Measurements from ENCODE around the gene G0S2. TPM values are rescaled to one million over a fixed set of nuclear protein-coding genes. Genes with fewer than 3 reads are reported as not detected.
A peak's percentile ranks its signal among the peaks of the same experiment; 100 is the strongest.

The G0S2 gene
- total and polyA plus RNA-seq, 10 of the 15 experiments (the other 5 are each of a cell fraction or from before 2014, with no cell fraction given): 0.07 to 0.51 (median 0.23) TPM

- TF ChIP-seq TAF1 (IDR thresholded peaks at IDR 0.05; ENCODE audit: borderline replicate concordance, low read depth, low read length): no peak
- no peak for TF ChIP-seq POLR2A (IDR thresholded peaks at IDR 0.05; ENCODE audit: low read depth, low read length)
- no peak for TF ChIP-seq MXI1 (IDR thresholded peaks at IDR 0.05; ENCODE audit: low read depth, low read length)
These were observed 26.9 kb upstream of the G0S2 start (continued) for GRCh38 chr1:209648346-209648745.

DNA sequence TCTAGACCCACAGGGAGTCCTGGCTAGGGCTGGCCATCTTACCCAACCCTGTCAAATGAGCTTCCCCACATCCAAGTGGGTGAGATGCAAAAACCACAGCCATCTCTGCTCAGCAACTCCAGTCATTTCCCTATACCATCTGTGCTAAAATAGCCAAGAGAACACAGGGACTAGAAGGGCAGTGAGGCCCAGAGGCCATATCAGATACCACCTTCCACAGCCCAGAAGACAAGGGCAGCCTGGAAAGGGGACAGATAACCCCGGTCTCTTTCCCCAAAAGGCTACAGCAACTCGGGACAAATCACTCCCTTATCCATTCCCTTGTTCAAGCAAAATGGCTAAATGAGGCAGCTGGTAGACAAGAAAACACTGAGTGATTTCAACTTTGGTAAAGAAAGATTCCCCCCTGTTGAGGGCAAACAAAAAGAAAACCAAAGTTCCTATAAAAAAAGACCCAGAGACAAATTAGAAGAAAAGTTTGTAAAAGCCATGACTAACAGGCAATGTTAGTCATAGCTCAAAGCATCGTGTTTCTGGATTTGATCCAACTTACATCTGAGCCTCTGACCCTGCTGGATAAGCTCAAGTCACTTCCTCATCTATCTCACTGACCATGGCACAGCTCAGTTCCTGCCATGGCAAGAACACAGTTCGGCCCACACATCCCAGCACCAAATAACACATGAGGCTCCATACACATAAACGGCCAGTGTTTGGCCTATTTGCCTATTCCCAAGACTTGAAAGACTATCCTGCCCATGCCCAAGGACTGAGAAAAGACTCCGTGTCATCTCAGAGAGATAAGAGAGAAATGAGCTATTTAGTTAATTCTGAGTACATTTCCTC is 26.1 kb upstream of the G0S2 start:
- FAIRE-seq (peak; percentile 79), DNase-seq (ENCODE audit: low read depth, low spot score) (no peak), ATAC-seq (no peak)
- H4K20me1 ChIP-seq (ENCODE audit: control insufficient read depth, insufficient read depth): no peaks in the 10 kb centered on the region
- H3K27ac ChIP-seq (ENCODE audit: control insufficient read depth, insufficient read depth): no peak overlapping the region
- no TSS peak for BruUV-seq (replicated peaks)
- intact Hi-C loops (cut with micrococcal nuclease; ENCODE audit: unreplicated experiment): loop anchor here (5.0 kb wide), 1 partner anchor 38 kb away; no protein-coding TSS in a partner anchor
- in situ Hi-C loops (cut with MboI): no loop called here
- H3K79me2 ChIP-seq (ENCODE audit: control insufficient read depth, insufficient read depth, low read length): no peaks in the 10 kb centered on the region
- CTCF ChIA-PET: interaction anchor here (0.7 to 3.3 kb wide), 12 partner anchors 9 to 100 kb away, joined by 3 to 15 read pairs (median 4); partner anchors contain the start of gene G0S2
- H3K4me1 ChIP-seq (ENCODE audit: control insufficient read depth, insufficient read depth, low read length): peaks cover 20% of the 10 kb centered on the region
- H3K4me2 ChIP-seq (ENCODE audit: control insufficient read depth, insufficient read depth): no peak overlapping the region
- RAD21 ChIA-PET (ENCODE audit: unreplicated experiment): interaction anchor here (0.7 to 15.7 kb wide), 11 partner anchors 17 to 101 kb away, joined by 3 to 195 read pairs (median 4); partner anchors contain the start of gene G0S2
- SMC1A ChIA-PET (ENCODE audit: uncharacterized antibody, unreplicated experiment): interaction anchor here (0.6 to 17.6 kb wide), 14 partner anchors 7 to 99 kb away, joined by 3 to 261 read pairs (median 4); partner anchors contain the start of gene G0S2
- H3K4me3 ChIP-seq: no peak overlapping the region
- no peaks in the 10 kb centered on the region for H3K9me3 ChIP-seq (replicated peaks; ENCODE audit: control insufficient read depth, insufficient read depth, low read length)
- TF ChIP-seq SPI1 (IDR thresholded peaks at IDR 0.05; ENCODE audit: borderline replicate concordance, insufficient read depth, low read depth, low read length) (peak; percentile 32; the same call in 1 of the 2 replicates), HDAC6 (IDR thresholded peaks at IDR 0.05; ENCODE audit: unreplicated experiment) (no peak)
- WGBS (ENCODE audit: insufficient coverage, insufficient replicate concordance, low lambda C conversion rate, missing lambda C conversion rate): 28% methylated on average over 6 of the region's 6 CpGs
- H3K36me3 ChIP-seq (ENCODE audit: control insufficient read depth in 2 of 2, insufficient read depth in 2 of 2, low read length in 1 of 2): no peaks in the 10 kb centered on the region
- H2AFZ ChIP-seq (ENCODE audit: control insufficient read depth, low read depth, low read length): no peak overlapping the region
- H3K27me3 ChIP-seq (replicated peaks in 1 of 2; ENCODE audit: control insufficient read depth in 2 of 2, insufficient read depth in 2 of 2, low read length in 1 of 2): no peaks in the 10 kb centered on the region
- POLR2A ChIA-PET: interaction anchor here (0.9 to 7.6 kb wide), 6 partner anchors 11 to 99 kb away, joined by 3 to 95 read pairs (median 4); partner anchors contain the start of gene G0S2
- H3K9ac ChIP-seq (ENCODE audit: control insufficient read depth, insufficient read depth, low read length): no peak overlapping the region

Measured in GM12878 (cell line).